GM23338 (cell line): Measurements from ENCODE around the gene BBX. TPM values are rescaled to one million over a fixed set of nuclear protein-coding genes. Genes with fewer than 3 reads are reported as not detected.
A peak's percentile ranks its signal among the peaks of the same experiment; 100 is the strongest.

ENCODE experiments used
- ATAC-seq: fragments of 200-7000 bp; cut with Tn5 transposase; 3 replicates; pipeline ENCODE4 v1.9.1; 2020
- DNase-seq: peaks from one replicate; pipeline ENCODE4 v3.0.0-alpha.2; 2015; ENCODE audit warnings: low spot score
- H2AFZ ChIP-seq: fragments of 200-600 bp; sonication (generic); 2 replicates; pipeline ENCODE4 v1.8.0; 2016; ENCODE audit warnings: antibody characterized with exemption, mild to moderate bottlenecking, moderate library complexity
- H3F3A ChIP-seq: fragments of 200-600 bp; sonication (generic); replicated peaks from 2 replicates; pipeline ENCODE4 v1.8.0; 2017; ENCODE audit warnings: antibody characterized with exemption, mixed run types, low read depth
- H3K27ac ChIP-seq: fragments of 200-600 bp; sonication (generic); 2 replicates; pipeline ENCODE4 v1.6.1; 2016; ENCODE audit warnings: low read depth
- H3K27me3 ChIP-seq: fragments of 200-600 bp; sonication (generic); 2 replicates; pipeline ENCODE4 v1.8.0; 2016; ENCODE audit warnings: mild to moderate bottlenecking, mixed run types, moderate library complexity; ENCODE audit not compliant: insufficient read depth
- H3K36me3 ChIP-seq: fragments of 200-600 bp; sonication (generic); 2 replicates; pipeline ENCODE4 v1.8.0; 2016; ENCODE audit warnings: mild to moderate bottlenecking; ENCODE audit not compliant: insufficient read depth
- H3K4me1 ChIP-seq: fragments of 200-600 bp; sonication (generic); 2 replicates; pipeline ENCODE4 v1.8.0; 2016; ENCODE audit warnings: mild to moderate bottlenecking, moderate library complexity; ENCODE audit not compliant: insufficient read depth
- H3K4me2 ChIP-seq: fragments of 200-600 bp; sonication (generic); 2 replicates; pipeline ENCODE4 v1.7.1; 2017; ENCODE audit warnings: mixed run types
- H3K4me3 ChIP-seq: fragments of 200-600 bp; sonication (generic); 2 replicates; pipeline ENCODE4 v1.6.1; 2016; ENCODE audit warnings: mixed run types
- H3K79me2 ChIP-seq: fragments of 200-600 bp; sonication (generic); replicated peaks from 2 replicates; pipeline ENCODE4 v1.8.0; 2017; ENCODE audit warnings: mild to moderate bottlenecking; ENCODE audit not compliant: insufficient read depth
- H3K9me2 ChIP-seq: fragments of 200-600 bp; sonication (generic); 2 replicates; pipeline ENCODE4 v1.8.0; 2017; ENCODE audit not compliant: insufficient read depth
- H4K20me1 ChIP-seq: fragments of 200-600 bp; sonication (generic); replicated peaks from 2 replicates; pipeline ENCODE4 v1.8.0; 2017; ENCODE audit warnings: mild to moderate bottlenecking; ENCODE audit not compliant: insufficient read depth
- H3K27ac Mint-ChIP-seq: 2 replicates; pipeline ENCODE4 v1.8.0; 2020; ENCODE audit warnings: inconsistent platforms, mild to moderate bottlenecking, moderate library complexity, mixed read lengths
- H3K27me3 Mint-ChIP-seq: 3 replicates; pipeline ENCODE4 v1.8.0; 2022; ENCODE audit warnings: low read depth, mild to moderate bottlenecking, moderate library complexity, mixed read lengths, inconsistent platforms; ENCODE audit not compliant: insufficient read depth, poor library complexity
- H3K36me3 Mint-ChIP-seq: 3 replicates; pipeline ENCODE4 v1.8.0; 2021; ENCODE audit warnings: low read depth, mild to moderate bottlenecking, inconsistent platforms, moderate library complexity, mixed read lengths
- H3K4me1 Mint-ChIP-seq: 3 replicates; pipeline ENCODE4 v1.8.0; 2020; ENCODE audit warnings: mild to moderate bottlenecking, inconsistent platforms, mixed read lengths
- H3K4me3 Mint-ChIP-seq: 3 replicates; pipeline ENCODE4 v1.8.0; 2021; ENCODE audit warnings: moderate library complexity, mild to moderate bottlenecking, inconsistent platforms, mixed read lengths
- H3K9me3 Mint-ChIP-seq: 3 replicates; pipeline ENCODE4 v1.8.0; 2020; ENCODE audit warnings: moderate library complexity, mild to moderate bottlenecking, inconsistent platforms, mixed read lengths
- CREB1 ChIP-seq: fragments of 250-450 bp; sonication (Bioruptor Pico); IDR thresholded peaks from 2 replicates; pipeline ENCODE4 v1.5.0; 2020; ENCODE audit warnings: low read depth, mild to moderate bottlenecking, moderate library complexity
- EZH2 ChIP-seq: fragments of 200-600 bp; sonication (generic); IDR thresholded peaks from one replicate; pipeline ENCODE4 v1.8.0; 2017; ENCODE audit warnings: antibody characterized with exemption, mild to moderate bottlenecking, low read depth; ENCODE audit not compliant: unreplicated experiment
- EZH2phosphoT487 ChIP-seq: fragments of 200-600 bp; sonication (generic); IDR thresholded peaks from one replicate; pipeline ENCODE4 v1.8.1; 2018; ENCODE audit warnings: antibody characterized with exemption; ENCODE audit not compliant: unreplicated experiment
- JUNB ChIP-seq: IDR thresholded peaks from one replicate; pipeline ENCODE4 v1.6.1; 2016; ENCODE audit warnings: antibody characterized with exemption; ENCODE audit not compliant: unreplicated experiment
- NANOG ChIP-seq: IDR thresholded peaks from 2 replicates; pipeline ENCODE4 v1.6.1; 2016; ENCODE audit warnings: antibody characterized with exemption, borderline replicate concordance
- POLR2AphosphoS5 ChIP-seq: IDR thresholded peaks from 2 replicates; pipeline ENCODE4 v1.6.1; 2016; ENCODE audit warnings: antibody characterized with exemption, low read depth
- REST ChIP-seq: IDR thresholded peaks from one replicate; pipeline ENCODE4 v1.6.1; 2018; ENCODE audit warnings: antibody characterized with exemption; ENCODE audit not compliant: unreplicated experiment
- STAT1 ChIP-seq: IDR thresholded peaks from one replicate; pipeline ENCODE4 v1.6.1; 2016; ENCODE audit warnings: antibody characterized with exemption; ENCODE audit not compliant: unreplicated experiment
- ZNF114 ChIP-seq: fragments of 250-450 bp; sonication (Bioruptor Pico); IDR thresholded peaks from 2 replicates; pipeline ENCODE4 v1.5.0; 2020; ENCODE audit warnings: mild to moderate bottlenecking, moderate library complexity
- ZNF331 ChIP-seq: fragments of 250-450 bp; sonication (Bioruptor Pico); IDR thresholded peaks from 2 replicates; pipeline ENCODE4 v1.5.0; 2020; ENCODE audit warnings: low read depth, mild to moderate bottlenecking, moderate library complexity
- ZNF462 ChIP-seq: fragments of 250-450 bp; sonication (Bioruptor Pico); IDR thresholded peaks from 2 replicates; pipeline ENCODE4 v1.5.0; 2020; ENCODE audit warnings: mild to moderate bottlenecking, moderate library complexity
- polyA plus RNA-seq: library from polyadenylated mRNA; unstranded; fragments of >200 nt; fragmentation: Nextera tagmentation; extraction: Ambion mirVana; gene quantifications from 2 replicates; pipeline ENCODE4 v1.2.1, GENCODE V29; 2016
- total RNA-seq: library from RNA; depleted of rRNA; stranded (reverse); fragments of >200 nt; shearing (Covaris generic); gene quantifications from 2 replicates; pipeline ENCODE4 v1.2.3, GENCODE V29; 2014

Gene BBX
- total and polyA plus RNA-seq, 2 experiments from 2014 or later = 35.2 to 44.1 TPM

GRCh38 chr3:107841831-107842230 lies 319.1 kb downstream of the BBX start (continued):
- TF ChIP-seq ZNF462 (no peak), STAT1 (no peak), JUNB (no peak)

GRCh38 chr3:107842940-107843339 lies 320.2 kb downstream of the BBX start:
- H3K4me3 Mint-ChIP-seq = no peak overlapping the region
- H3K79me2 ChIP-seq = no peaks in the 10 kb centered on the region
- TF ChIP-seq POLR2AphosphoS5 (no peak), EZH2 (no peak), ZNF331 (no peak), EZH2phosphoT487 (no peak), REST (no peak), CREB1 (no peak), ZNF114 (CRISPR knock-in tag) (no peak), NANOG (no peak), JUNB (no peak)

More at GRCh38 chr3:107842940-107843339, 320.2 kb downstream of the BBX start:
- Histone ChIP-seq H4K20me1 (no peaks in the 10 kb centered on the region), H2AFZ (no peak overlapping the region), H3K27ac (no peak overlapping the region), H3K4me1 (peaks cover 12% of the 10 kb centered on the region; the same call in 1 of the 2 replicates), H3K4me3 (no peak overlapping the region), H3K9me2 (no peaks in the 10 kb centered on the region), H3K4me2 (no peak overlapping the region), H3F3A (no peaks in the 10 kb centered on the region), H3K36me3 (no peaks in the 10 kb centered on the region), H3K27me3 (no peaks in the 10 kb centered on the region)
- Mint-ChIP-seq H3K4me1 (peaks cover 27% of the 10 kb centered on the region), H3K27me3 (peaks cover 9% of the 10 kb centered on the region), H3K9me3 (no peaks in the 10 kb centered on the region), H3K36me3 (no peaks in the 10 kb centered on the region), H3K27ac (peak overlapping the region; percentile 3; the same call in 1 of the 2 replicates)
- DNase-seq = no peak
- no peak for ATAC-seq
